ENCODE measurements around the gene SPATA9. TPM values are rescaled to one million over a fixed set of nuclear protein-coding genes. Genes with fewer than 3 reads are reported as not detected.
A peak's percentile ranks its signal among the peaks of the same experiment; 100 is the strongest.

The SPATA9 gene
- total and polyA plus RNA-seq, 2 of the 13 experiments (the other 11 are each of a cell fraction or from before 2014, with no cell fraction given) = not detected

DNA sequence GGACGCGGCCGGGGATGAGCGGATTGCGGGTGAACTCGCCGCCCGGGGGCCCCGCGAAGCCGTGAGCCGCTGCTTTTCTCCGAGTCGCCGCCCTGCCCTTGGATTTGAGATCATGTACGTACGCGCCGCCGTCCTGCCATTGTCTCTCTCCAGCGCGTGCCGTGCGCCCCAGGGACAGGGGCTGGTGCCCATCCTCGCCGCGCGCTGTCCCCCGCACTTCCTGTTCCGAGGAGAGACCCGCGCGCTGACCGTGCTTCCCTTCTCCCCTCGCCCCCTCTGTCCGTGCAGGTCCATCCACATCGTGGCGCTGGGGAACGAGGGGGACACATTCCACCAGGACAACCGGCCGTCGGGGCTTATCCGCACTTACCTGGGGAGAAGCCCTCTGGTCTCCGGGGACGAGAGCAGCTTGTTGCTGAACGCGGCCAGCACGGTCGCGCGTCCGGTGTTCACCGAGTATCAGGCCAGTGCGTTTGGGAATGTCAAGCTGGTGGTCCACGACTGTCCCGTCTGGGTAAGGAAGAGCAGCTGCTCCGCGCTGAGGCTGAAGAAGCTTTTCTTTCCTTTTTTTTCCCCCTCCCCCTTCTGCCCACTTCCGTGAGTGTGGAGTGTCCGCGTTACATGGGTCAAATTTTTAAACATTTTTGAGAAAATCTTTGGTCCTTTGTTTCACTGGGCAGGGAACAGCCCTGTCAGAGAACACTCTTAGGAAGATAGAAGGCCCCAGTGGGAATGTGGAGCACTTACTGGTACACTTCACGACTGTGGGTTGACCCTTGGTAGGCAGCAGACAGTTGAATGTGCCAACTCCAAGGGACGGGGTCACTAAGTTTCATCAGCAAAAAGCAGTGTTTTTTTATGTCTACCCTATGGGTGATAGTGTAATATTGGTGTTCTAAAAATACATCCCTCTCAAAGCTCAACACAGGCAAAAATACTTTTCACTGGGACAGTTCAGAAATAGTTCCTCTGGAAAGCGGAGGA lies 49.1 kb upstream of the SPATA9 start (continued):
- TF ChIP-seq, protein P1, sequence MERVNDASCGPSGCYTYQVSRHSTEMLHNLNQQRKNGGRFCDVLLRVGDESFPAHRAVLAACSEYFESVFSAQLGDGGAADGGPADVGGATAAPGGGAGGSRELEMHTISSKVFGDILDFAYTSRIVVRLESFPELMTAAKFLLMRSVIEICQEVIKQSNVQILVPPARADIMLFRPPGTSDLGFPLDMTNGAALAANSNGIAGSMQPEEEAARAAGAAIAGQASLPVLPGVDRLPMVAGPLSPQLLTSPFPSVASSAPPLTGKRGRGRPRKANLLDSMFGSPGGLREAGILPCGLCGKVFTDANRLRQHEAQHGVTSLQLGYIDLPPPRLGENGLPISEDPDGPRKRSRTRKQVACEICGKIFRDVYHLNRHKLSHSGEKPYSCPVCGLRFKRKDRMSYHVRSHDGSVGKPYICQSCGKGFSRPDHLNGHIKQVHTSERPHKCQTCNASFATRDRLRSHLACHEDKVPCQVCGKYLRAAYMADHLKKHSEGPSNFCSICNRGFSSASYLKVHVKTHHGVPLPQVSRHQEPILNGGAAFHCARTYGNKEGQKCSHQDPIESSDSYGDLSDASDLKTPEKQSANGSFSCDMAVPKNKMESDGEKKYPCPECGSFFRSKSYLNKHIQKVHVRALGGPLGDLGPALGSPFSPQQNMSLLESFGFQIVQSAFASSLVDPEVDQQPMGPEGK (CRISPR knock-in tag; IDR thresholded peaks at IDR 0.05) = peak; percentile 70
- TF ChIP-seq, protein P2, sequence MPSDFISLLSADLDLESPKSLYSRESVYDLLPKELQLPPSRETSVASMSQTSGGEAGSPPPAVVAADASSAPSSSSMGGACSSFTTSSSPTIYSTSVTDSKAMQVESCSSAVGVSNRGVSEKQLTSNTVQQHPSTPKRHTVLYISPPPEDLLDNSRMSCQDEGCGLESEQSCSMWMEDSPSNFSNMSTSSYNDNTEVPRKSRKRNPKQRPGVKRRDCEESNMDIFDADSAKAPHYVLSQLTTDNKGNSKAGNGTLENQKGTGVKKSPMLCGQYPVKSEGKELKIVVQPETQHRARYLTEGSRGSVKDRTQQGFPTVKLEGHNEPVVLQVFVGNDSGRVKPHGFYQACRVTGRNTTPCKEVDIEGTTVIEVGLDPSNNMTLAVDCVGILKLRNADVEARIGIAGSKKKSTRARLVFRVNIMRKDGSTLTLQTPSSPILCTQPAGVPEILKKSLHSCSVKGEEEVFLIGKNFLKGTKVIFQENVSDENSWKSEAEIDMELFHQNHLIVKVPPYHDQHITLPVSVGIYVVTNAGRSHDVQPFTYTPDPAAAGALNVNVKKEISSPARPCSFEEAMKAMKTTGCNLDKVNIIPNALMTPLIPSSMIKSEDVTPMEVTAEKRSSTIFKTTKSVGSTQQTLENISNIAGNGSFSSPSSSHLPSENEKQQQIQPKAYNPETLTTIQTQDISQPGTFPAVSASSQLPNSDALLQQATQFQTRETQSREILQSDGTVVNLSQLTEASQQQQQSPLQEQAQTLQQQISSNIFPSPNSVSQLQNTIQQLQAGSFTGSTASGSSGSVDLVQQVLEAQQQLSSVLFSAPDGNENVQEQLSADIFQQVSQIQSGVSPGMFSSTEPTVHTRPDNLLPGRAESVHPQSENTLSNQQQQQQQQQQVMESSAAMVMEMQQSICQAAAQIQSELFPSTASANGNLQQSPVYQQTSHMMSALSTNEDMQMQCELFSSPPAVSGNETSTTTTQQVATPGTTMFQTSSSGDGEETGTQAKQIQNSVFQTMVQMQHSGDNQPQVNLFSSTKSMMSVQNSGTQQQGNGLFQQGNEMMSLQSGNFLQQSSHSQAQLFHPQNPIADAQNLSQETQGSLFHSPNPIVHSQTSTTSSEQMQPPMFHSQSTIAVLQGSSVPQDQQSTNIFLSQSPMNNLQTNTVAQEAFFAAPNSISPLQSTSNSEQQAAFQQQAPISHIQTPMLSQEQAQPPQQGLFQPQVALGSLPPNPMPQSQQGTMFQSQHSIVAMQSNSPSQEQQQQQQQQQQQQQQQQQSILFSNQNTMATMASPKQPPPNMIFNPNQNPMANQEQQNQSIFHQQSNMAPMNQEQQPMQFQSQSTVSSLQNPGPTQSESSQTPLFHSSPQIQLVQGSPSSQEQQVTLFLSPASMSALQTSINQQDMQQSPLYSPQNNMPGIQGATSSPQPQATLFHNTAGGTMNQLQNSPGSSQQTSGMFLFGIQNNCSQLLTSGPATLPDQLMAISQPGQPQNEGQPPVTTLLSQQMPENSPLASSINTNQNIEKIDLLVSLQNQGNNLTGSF (CRISPR knock-in tag; IDR thresholded peaks at IDR 0.05) = 0 out of 2 replicates have a peak, but pooled peaks have one; percentile 18
- TF ChIP-seq HDAC1 (CRISPR knock-in tag; IDR thresholded peaks at IDR 0.05) (0 out of 2 replicates have a peak, but pooled peaks have one; percentile 54), PHF8 (CRISPR knock-in tag; IDR thresholded peaks at IDR 0.05) (peak; percentile 75), GATAD2A (CRISPR knock-in tag; IDR thresholded peaks at IDR 0.05) (peak; percentile 37; the same call in 1 of the 2 replicates), NFYC (CRISPR knock-in tag; IDR thresholded peaks at IDR 0.05) (no peak), PHF20 (CRISPR knock-in tag; IDR thresholded peaks at IDR 0.05) (peak; percentile 55; the same call in 1 of the 2 replicates), KDM3A (CRISPR knock-in tag; IDR thresholded peaks at IDR 0.05; ENCODE audit: low read depth) (0 out of 2 replicates have a peak, but pooled peaks have one; percentile 21), ISL2 (CRISPR knock-in tag; IDR thresholded peaks at IDR 0.05) (no peak), TCF12 (IDR thresholded peaks at IDR 0.05) (no peak), TCF12 (CRISPR knock-in tag; IDR thresholded peaks at IDR 0.05) (no peak), ZSCAN31 (CRISPR knock-in tag; IDR thresholded peaks at IDR 0.05; ENCODE audit: low read depth) (peak; percentile 35; the same call in 1 of the 2 replicates), MTF2 (CRISPR knock-in tag; IDR thresholded peaks at IDR 0.05; ENCODE audit: borderline replicate concordance) (peak; percentile 85; the same call in 1 of the 2 replicates), ASH2L (IDR thresholded peaks at IDR 0.05; ENCODE audit: insufficient read length, low read depth, low read length) (peak; percentile 43), SRY (CRISPR knock-in tag; IDR thresholded peaks at IDR 0.05) (peak; percentile 50; the same call in 1 of the 2 replicates)
- TF ChIP-seq, protein P3, sequence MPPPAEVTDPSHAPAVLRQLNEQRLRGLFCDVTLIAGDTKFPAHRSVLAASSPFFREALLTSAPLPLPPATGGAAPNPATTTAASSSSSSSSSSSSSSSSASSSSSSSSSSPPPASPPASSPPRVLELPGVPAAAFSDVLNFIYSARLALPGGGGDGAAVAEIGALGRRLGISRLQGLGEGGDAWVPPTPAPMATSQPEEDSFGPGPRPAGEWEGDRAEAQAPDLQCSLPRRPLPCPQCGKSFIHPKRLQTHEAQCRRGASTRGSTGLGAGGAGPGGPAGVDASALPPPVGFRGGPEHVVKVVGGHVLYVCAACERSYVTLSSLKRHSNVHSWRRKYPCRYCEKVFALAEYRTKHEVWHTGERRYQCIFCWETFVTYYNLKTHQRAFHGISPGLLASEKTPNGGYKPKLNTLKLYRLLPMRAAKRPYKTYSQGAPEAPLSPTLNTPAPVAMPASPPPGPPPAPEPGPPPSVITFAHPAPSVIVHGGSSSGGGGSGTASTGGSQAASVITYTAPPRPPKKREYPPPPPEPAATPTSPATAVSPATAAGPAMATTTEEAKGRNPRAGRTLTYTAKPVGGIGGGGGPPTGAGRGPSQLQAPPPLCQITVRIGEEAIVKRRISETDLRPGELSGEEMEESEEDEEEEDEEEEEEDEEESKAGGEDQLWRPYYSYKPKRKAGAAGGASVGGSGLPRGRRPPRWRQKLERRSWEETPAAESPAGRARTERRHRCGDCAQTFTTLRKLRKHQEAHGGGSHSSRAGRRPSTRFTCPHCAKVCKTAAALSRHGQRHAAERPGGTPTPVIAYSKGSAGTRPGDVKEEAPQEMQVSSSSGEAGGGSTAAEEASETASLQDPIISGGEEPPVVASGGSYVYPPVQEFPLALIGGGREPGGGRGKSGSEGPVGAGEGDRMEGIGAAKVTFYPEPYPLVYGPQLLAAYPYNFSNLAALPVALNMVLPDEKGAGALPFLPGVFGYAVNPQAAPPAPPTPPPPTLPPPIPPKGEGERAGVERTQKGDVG (CRISPR knock-in tag; IDR thresholded peaks at IDR 0.05; ENCODE audit: borderline replicate concordance) = no peak
- TF ChIP-seq, protein P4, sequence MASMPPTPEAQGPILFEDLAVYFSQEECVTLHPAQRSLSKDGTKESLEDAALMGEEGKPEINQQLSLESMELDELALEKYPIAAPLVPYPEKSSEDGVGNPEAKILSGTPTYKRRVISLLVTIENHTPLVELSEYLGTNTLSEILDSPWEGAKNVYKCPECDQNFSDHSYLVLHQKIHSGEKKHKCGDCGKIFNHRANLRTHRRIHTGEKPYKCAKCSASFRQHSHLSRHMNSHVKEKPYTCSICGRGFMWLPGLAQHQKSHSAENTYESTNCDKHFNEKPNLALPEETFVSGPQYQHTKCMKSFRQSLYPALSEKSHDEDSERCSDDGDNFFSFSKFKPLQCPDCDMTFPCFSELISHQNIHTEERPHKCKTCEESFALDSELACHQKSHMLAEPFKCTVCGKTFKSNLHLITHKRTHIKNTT (CRISPR knock-in tag; IDR thresholded peaks at IDR 0.05) = no peak
